Right lobe of liver (tissue), 4 donors: ENCODE measurements around the gene SARNP.

ENCODE experiments used
- CTCF ChIP-seq, 4 donors: fragments of 200-600 bp in 3 of 4; fragments of 450-650 bp in 1 of 4; IDR thresholded peaks; one replicate each; pipeline versions ENCODE4 v1.5.1 to v1.8.0; 2016 to 2022; ENCODE audit warnings: antibody characterized with exemption in 4 of 4, mild to moderate bottlenecking in 2 of 4
- POLR2A ChIP-seq: fragments of 450-650 bp; IDR thresholded peaks from one replicate; pipeline ENCODE4 v1.6.1; 2017; ENCODE audit warnings: antibody characterized with exemption, mild to moderate bottlenecking
- donor health status: DM: no; HTN: no; CAD: no.
- donor health status: DM: no; HTN: no; CAD: no.
- donor health status: DM: no; HTN: yes; CAD: no.

DNA sequence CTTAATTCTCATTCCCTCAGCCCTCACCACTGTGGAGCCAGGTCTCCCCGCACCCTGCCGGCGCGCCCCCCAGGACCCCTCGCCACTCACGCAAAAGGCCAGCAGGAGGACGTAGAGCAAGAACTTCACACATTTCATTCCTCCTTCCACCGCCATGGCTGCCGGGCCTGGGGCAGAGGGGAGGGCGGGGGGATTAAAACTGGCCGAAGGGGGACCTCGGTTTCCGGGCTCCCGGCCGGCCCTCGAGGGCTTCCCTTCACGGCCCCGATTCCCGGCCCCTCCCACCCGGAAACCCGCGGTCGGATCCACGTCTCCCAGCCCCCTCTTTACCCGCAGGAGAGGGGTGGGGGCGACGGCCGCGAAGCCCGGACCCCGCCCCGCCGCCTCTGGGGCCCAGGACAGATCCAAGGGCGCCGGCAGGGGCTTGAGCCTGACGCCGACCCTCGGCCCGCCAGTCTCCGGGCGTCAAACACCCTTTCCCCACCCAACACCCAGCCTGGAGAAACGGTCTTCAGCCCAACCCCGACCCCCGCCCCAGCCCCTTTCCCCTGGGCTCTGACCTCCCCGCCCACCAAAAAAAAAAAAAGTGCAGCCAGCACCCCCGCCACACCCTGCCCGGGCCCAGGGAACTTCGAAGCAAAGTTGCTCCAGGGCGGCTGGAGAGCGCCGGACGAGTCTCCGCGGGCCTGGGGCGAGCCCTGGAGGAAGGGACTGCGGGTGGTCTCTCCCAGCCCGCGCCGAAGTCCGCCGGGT is 89.2 kb downstream of the SARNP start:
- TF ChIP-seq CTCF (IDR thresholded peaks at IDR 0.05): no peak
- TF ChIP-seq POLR2A: peak; percentile 9
